NCI-H1694 treated with DMSO at 0.1 percent for 48 hours (cell line): ENCODE results near the gene SLC26A6.
A peak's percentile ranks its signal among the peaks of the same experiment; 100 is the strongest.

Experiments used
- DNase-seq: peaks from one replicate; lab custom pipeline; 2025; lab: John Stamatoyannopoulos, UW

The SLC26A6 gene

DNA sequence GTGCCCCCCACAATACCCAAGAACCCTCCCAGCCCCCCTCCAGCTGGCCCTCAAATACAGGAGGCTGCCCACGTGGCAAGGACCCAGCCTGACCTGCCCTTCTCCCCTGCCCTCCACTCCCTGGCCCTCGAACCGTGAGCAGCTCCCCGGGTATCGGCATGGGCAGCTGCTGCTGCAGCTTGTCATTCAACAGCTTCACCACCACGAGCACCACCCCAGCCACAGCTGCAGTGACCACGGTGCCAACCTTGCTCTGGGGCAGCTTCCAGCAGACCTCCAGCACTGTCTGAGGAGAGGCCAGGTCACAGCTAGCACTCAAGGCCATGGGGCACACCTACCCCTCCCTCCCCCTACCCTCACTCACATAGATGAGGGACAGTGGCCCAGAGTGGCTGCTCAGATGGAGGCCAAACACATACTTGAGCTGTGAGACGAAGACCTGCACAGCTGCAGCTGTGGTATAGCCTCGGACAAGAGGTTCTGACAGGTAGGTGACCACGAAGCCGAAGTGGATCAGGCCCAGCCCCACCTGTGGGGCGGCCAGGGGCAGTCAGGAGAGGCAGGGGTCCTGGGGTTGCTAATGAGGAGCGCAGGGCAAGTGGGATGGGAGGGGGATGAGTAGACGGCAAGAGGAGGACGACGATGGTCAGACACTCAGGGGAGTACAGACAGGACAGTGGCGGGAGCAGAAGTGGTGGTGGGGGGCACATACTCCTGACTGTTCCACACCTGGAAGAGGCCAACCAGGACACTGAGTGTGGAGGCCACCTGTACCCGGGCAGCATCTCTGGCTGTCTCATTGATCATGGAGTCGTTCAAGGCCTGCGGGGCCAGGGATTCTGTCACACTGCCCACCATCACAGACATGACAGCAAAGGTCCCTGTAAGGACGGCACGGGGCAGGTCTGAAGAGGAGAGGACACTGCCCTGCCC lies 3.5 kb downstream of the SLC26A6 start:
- DNase-seq, result no peak

DNA sequence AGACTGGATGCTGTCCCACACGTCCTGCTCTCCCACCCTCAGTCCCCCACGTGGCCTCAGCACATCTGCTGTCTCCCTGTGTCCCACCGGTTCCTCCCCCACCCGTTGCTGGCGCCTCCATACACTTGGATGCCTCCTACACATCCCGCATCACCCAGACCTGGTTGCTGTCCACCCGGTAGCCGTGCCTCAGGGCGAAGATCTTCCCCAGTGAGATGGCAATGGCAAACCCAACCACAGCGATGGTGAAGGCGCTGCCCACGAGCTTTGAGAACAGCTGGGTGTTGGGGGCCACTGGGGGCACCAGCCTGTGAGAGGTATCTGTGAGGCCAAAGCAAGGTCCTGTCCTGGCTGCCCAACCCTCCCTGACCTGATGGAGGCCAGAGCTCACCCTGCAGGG lies 4.4 kb downstream of the SLC26A6 start:
- DNase-seq, result no peak

DNA sequence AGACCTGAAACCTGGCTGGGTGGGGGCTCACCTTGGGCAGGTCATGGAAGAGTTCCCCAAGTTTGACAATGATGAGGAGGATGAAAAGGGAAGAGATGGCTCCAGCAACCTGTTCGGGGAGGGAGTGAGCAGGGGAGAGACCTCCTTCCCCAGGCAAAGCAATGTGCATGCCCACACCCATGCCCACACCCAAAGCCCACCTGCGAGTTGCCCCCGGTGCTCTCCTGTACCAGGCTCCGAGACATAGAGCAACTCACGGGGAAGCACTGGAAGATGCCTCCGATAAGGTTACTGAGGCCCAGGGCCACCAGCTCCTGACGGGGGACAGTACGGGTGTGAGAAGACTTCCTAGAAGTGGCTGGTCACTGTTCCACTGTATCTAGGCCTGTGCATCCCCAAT lies 4.9 kb downstream of the SLC26A6 start:
- DNase-seq, result no peak

DNA sequence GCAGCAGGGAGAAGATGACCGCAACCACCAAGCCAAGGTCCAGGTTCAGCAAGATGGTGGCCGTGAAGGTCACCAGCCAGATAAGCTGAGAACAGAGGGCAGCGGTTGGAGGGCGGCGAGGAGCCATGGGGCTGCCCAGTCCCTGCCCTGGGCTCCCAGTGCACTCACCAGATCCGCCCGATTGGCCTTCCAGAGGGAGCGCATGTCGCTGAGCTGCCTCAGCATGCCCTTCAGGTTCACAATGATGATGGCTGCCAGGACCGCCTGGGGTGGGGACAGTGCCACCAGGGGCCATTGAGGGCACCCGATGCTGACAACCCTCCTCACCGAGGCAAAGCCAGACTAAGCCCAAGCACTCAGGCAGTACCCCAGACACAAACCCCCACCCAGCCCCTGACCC lies 5.4 kb downstream of the SLC26A6 start:
- no peak for DNase-seq

DNA sequence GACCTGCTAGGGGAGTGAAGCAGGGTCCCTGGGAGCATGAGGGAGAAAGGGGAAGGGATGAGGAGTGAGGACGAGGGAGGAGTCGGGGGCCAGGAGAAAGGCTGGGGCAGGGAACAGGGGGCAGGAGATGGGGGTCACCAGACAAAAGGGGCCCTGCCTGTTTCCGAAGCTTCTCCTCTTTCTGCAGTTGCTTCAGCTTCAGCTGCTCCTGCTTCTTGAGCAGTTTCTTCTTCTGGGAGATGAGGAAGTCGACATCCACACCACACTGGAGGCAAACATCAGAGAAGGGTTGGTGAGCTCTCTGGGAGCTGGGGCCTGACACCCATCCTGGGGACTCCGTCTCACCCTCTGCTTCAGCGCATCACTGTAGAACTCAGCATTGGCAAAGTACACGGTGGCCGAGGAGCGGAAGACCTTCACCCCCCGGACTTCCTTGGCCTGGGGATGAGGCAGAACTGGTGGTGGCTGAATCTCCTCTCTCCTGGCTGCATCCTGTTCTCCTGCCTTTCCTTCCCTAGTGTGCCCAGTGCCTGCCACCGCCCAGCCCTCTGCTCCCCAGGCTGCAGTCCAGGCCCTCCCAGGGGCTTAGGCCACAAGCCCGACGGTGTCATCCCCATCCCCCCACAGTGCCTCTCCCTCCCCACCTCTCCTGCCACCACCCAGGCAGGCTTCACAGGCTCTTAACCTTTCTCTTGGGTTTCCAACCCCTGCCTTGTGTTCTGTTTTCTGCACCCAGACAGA lies 6.8 kb downstream of the SLC26A6 start:
- DNase-seq, result no peak

DNA sequence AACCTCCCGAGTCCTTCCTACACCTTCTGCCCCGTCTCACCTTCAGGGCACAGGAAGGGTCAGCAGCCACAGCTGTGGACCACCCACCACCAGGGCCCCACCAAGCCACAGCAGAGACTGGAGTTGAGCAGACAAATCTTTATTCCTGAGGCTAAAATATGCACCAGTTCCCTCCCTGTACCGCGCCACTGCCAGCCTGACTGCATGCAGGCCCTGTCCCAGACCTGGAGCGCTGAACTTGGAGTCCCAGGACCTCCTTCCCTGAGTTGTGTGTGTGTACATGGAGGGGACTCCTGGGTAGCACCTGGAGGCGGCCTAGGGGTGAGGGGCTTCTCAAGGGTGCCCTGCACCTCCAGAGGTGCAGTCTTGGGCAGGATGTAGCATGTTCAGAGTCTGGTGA lies 9.7 kb downstream of the SLC26A6 start:
- DNase-seq, result no peak

DNA sequence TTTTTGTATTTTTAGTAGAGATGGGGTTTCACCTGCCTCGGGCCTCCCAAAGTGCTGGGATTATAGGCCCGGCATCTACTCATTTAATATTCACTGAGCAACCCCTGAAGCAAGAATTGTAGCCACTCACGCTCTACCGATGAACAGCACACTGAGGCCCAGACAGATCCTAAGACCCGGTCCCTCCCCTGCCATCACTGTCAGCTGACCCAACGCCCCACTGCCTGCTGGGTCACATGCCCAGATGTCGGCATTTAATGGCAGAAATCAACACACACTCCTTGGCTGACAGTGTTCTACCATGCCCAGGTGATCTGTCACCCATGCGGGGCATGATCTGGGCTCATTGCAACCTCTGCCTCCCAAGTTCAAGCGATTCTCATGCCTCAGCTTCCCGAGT lies 10.5 kb downstream of the SLC26A6 start:
- no peak for DNase-seq

DNA sequence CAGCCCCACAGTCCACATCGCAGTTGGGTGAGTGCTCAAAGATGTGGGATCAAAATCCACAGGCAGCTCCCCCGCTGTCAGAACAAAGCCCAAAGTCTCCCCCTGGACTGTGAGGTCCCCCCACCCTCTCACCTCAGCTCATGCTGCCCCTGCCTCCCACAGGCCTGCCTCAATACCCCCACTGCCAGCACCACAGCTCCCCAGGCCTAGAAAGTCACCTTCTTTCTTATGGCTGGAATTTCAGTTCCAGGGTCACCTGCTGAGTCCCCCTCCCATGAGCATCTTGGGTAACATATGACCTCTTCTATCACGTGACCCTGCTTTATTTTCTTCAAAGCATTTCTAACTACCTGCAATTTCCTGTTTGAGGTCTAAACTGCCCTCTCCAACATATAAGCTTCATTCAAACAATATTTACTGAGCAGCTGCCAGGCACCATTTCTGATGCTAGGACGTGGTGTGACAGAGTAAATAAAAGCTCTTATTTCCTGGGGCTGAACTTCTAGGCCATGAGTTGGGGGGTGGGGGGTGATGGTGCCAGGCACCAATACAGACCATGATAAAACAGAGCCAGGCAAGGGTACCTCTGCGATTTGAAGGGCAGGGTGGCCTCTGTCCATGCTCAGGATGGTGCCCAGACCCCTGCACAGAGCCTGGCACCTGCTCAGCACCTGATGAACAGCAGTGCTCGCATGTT lies 11.3 kb downstream of the SLC26A6 start:
- DNase-seq, result no peak

DNA sequence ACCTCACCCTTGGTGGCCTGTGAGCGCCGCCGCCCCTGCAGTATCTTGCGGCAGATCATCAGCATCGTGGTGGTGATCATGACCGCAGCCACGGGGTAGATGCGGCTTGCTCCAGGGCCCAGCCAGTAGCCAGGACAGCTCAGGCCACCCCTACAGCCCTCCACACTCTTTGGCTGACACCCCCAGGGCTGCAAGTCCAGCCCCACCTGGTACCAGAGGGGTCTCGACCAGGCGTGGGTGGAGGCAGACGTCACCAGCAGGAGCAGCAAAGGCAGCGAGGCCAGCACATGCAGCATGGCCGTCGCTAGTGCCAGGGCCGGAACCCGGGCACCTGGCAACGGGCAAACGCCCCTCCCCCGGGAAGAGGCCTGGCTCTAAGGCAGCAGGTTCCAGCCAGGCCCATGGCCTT lies 13.8 kb downstream of the SLC26A6 start, which contains the start of gene TMEM89:
Gene TMEM89 (minus strand): TSS at position 309 of the 409 bp plus-strand sequence. CDS start 13 bp downstream, at position 296.
- DNase-seq, result no peak

DNA sequence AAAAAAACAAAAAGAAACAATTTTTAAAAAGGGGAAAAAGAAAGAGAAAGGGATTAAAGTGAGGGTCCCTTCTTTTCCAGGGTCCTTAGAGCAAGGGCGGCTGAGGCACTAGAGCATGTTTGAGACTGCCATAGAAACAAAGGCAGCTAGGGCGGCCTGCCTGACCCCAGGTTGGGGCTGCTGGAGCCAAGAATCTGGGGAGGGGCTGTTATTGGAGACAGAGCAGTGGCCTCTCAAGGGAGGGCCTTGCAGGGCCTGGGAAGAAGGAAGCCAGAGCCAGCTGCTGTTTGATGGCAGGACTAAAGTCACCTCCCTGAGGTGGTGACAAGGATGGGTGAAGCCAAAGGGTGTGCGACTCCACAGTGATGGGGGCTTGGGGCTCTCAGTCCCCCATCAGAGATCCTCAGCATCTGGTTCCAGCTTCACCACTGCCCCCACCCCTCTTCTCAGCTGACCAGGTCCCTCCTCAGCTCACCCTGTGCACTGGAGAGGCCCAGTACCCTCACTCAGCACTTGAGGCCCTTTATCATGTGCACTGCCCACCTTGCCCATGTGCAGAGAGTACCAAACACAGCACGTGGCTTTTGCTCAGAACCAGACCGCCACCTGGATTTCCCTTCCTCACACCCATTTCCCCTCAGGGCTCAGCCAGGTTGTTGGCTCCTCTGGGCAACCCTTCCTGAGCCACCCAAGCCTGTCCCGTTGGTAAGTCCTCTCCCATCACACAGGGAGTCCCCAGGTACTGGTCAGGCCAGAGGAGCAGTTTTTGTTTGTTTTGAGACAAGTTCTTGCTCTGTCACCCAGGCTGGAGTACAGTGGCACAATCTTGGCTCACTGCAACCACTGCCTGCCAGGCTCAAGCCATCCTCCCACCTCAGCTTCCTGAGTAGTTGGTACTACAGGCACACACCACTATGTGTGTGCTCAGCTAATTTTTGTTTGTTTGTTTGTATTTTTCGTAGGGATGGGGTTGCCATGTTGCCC lies 15.4 kb downstream of the SLC26A6 start:
- no peak for DNase-seq

DNA sequence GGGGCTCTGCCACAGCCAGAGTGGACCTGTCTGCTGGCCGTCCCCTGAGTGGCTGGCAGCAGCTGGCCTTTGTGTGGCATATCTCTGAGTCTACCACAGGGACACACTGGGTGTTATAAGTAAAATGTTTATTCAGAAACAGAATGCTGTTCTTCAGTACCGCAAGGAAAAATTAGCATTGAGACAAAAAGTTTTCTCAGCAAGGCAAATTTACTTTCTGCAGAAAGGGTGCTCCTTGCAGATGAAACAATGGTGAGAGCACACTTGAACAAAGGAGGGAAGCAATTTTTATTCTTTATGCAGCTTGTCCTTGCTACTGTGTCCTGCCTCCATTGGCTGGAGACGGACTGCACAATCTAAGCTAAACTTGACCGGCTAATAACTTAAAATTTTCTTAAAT lies 17.7 kb downstream of the SLC26A6 start:
- no peak for DNase-seq

DNA sequence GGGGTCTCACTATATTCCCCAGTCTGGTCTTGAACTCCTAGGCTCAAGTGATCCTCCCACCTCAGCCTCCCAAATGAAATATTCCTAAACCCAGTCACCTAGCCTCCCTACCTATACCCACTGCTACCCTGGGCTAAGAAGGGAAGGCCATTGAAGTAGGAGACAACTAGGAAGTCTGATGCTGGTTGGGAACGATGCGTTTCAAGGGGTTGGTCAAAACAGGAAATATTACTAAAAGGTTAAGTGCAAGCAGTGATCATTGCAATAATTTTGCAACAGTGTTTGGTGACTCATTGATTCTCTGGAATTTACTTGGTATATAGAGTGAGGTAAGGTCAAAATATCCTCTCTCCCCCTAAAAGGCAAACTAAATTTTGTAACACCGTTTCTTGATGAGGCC lies 21.2 kb downstream of the SLC26A6 start:
- DNase-seq, result peak; percentile 2

DNA sequence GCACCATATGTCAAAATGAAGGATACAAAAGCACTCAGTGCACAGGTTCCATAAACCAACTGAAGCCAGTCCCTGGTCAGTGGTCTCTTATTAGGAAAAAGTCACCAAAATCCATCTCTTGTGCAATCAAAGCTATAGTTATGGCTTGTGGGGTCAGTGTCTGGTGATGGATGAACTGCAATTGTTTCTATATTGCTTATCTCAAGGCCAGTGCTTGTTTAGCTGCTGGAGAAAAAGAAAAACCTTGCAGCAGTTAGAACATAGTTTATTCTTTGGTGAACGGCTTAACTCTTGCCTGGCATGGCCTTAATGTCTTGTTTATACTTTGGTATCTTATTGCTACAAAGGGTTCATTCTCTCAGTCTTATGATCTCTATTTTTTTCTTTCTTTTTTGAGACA lies 23.0 kb downstream of the SLC26A6 start:
- DNase-seq, result no peak

DNA sequence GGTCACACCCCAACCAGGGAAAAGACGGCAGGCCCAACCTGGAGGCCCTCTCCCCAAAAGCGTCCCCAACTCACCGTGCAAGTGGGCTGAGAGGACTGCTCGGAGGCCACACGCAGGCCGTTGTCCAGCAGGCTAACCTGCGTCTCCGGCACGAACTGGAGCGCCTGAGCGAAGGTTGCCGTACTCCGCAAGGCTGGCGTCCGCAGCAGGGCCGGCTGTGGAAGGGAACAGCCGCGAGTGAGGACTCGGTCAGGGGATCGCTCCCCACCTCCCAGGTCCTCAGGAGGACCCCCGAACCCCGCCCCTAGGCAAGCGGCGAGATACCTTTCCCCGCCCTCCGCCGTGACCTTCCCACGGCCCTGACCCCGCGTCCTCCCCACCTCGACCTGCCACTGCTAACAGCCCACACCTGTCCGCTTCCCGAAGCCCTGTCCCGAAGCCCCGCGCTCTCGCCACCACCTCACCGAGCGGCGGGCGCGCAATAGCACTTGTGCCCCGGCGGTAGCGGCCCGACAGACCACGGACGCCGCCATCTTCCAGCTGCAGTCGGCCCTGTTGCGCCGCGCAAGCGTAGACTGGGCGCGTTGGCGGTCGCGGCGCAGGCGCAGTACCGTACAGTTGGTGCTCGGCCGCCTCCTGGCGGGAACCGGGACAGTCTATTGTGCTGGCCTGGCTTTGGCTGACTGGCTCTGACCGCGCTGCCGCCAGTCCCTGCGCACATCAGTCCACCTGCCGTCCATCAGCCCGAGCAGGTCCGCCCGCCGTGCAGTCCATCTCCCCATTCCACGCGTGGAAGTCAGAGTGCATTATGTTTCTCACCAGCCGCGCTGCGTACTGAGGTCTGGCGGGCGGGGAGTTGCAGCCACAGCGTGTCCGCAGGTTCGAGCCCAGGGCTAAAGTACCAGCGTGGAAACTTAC lies 25.9 kb downstream of the SLC26A6 start, which contains the start of gene UQCRC1:
Gene UQCRC1 (minus strand): TSS at position 559 of the 918 bp plus-strand sequence. CDS start 26 bp downstream, at position 533.
- DNase-seq, result peak; percentile 38

DNA sequence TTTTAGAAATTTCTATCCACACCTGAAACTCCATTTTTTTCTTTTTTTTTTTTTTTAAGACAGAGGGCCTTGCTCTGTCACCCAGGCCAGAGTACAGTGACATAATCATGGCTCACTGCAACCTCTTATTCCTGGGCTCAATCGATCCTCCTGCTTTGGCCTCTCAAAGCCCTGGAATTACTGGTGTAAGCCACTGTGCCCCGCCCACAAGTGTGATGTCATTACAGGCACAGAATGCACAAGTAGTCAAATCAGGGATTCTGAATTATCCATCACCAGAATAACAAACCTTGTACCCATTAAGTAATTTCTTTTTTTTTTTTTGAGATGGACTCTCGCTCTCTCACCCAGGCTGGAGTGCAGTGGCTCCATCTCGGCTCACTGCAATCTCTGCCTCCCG lies 27.7 kb downstream of the SLC26A6 start:
- DNase-seq, result no peak

DNA sequence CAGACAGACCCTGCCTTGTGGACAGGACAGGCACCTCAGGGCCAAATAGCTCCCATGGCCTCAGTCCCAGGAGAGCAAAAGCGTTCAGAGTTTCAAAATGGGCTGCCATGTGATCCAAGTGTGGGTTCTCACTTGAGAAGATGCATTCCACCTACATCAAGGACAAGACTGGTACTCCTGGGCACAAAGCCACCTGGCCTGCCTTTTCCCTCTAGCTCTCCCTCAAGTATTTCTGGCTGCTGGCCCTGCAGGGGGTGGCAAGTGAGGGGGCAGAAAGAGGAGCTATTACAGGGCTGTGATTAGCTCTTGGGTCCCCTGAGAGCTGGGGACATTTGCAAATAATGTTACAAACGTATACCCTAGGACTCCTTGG lies 33.7 kb downstream of the SLC26A6 start:
- no peak for DNase-seq

DNA sequence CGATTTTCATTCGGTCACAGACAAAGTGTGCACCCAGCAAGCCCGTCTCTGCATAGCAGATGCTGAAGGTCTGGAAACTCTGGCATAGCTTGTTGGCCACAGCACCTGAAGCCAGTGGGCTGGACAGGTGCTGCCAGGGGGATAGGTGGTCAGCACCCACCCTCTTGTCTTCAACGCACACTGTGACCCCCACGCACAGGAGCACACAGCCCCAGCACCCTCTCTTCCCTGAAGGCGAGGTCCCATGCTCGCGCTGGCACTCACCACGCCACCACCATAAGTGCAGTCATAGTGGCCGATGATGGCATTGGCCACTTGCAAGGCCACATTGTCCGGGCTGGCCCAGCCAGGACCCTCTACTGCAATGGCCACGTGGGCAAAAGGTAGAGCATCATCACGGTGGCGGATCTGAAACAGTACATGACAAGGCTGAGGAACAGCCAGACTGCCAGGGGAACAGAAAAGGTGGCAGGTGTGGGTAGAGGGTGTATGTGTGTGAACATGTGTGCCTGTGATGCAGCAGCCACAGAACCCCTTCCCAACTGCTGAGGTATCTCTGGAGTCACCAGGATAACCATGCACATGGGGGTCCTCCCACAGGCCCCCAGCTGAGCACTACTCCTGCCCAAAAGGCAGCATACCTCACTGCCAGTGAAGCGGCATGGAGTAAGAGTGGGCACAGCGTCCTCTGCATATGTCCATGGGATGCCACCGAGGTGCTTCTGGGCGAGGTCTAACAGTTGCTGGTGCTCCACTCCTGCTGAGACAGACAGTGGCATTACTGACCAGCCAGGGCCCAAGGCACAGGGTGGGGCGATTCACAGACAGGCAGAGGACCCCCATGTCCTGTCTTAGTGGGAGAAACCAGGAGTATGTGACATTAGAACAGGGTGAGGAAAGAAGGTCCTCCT lies 34.3 kb downstream of the SLC26A6 start:
- DNase-seq, result no peak

DNA sequence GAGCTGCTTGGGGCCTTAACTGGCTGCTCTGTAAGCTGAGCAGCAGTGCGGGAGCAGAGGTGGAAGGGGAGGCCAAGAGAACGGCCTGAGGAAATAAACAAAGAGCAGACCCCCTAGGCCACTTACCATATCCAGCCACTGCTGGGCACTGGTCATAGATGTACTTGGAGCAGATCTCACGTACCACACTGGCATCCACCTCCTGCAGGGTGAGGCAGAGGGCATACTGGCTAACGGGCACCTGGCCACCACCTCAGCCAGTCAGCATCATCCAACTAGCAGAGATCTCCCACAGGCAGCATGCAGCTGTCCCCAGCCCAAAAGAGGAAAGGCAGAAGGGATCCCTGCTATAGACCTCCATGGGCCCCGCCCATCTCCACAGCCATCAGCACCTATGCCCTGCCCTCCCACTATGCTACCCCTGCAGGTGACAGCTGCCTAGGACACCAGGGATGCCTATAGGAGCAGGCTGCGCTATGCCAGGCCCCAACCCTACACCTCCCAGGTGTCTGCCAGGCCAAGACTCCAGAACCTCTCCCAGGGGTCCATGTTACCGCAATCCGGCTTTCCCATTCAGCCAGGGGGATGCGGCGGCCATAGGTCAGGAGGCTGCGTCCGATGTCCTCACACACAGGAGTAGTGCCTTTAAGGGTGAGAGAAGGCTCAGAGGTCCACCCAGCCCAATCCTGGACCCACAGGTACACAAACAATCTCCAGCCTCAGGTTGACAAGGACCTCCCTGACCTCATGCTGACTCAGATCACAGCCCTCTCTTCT lies 35.6 kb downstream of the SLC26A6 start:
- DNase-seq, result no peak
